Renal pelvis (tissue), 12 donors: ENCODE data around the gene RPH3AL. TPM values are rescaled to one million over a fixed set of nuclear protein-coding genes. Genes with fewer than 3 reads are reported as not detected.

ENCODE experiments used
- DNase-seq: peaks from one replicate; pipeline ENCODE4 v3.0.0-alpha.2; 2013
- long read RNA-seq, 16 experiments: transcript quantifications; one replicate each; lab custom pipeline, GENCODE V29; 2026
- polyA plus RNA-seq, 3 donors: library from polyadenylated mRNA; unstranded; fragments of 120-200 nt; gene quantifications; one replicate each; pipeline ENCODE4 v1.2.1, GENCODE V29; 2013; ENCODE audit not compliant: insufficient read length in 3 of 3

RPH3AL gene
- polyA plus RNA-seq: 10 to 100 TPM; 15.7 to 29.5 (median 23.1) TPM
- long read RNA-seq, donor 1, partial matches to known transcripts: 98 of 118 reads
- long read RNA-seq, donor 1, other reads (novel, unspliced or antisense): 20 of 118 reads
- long read RNA-seq, donor 2, partial matches to known transcripts: 0 of 40 reads
- long read RNA-seq, donor 2, other reads (novel, unspliced or antisense): 38 of 40 reads
- long read RNA-seq, donor 3, partial matches to known transcripts: 0 of 80 reads
- long read RNA-seq, donor 3, other reads (novel, unspliced or antisense): 79 of 80 reads
- long read RNA-seq, donor 4, partial matches to known transcripts: 10 of 117 reads
- long read RNA-seq, donor 4, other reads (novel, unspliced or antisense): 107 of 117 reads
- long read RNA-seq, donor 5, partial matches to known transcripts: 15 of 123 reads
- long read RNA-seq, donor 5, other reads (novel, unspliced or antisense): 108 of 123 reads
- long read RNA-seq, donor 6, partial matches to known transcripts: 19 of 143 reads
- long read RNA-seq, donor 6, other reads (novel, unspliced or antisense): 123 of 143 reads
- long read RNA-seq, donor 7, partial matches to known transcripts: 27 of 53 reads
- long read RNA-seq, donor 7, other reads (novel, unspliced or antisense): 24 of 53 reads
- long read RNA-seq, donor 8: 0 reads
- long read RNA-seq, donor 9, partial matches to known transcripts: 6 of 67 reads
- long read RNA-seq, donor 9, other reads (novel, unspliced or antisense): 60 of 67 reads
- long read RNA-seq, donor 10, partial matches to known transcripts: 41 of 58 reads
- long read RNA-seq, donor 10, other reads (novel, unspliced or antisense): 17 of 58 reads
- long read RNA-seq, donor 11, partial matches to known transcripts: 8 of 80 reads
- long read RNA-seq, donor 11, other reads (novel, unspliced or antisense): 71 of 80 reads
- long read RNA-seq, donor 12, partial matches to known transcripts: 0 of 3 reads
- long read RNA-seq, donor 12, other reads (novel, unspliced or antisense): 0 of 3 reads
- long read RNA-seq, donor 13, partial matches to known transcripts: 0 of 204 reads
- long read RNA-seq, donor 13, other reads (novel, unspliced or antisense): 203 of 204 reads
- long read RNA-seq, donor 14: 0 reads
- long read RNA-seq, donor 15: 0 reads
- long read RNA-seq, donor 16, partial matches to known transcripts: 5 of 12 reads
- long read RNA-seq, donor 16, other reads (novel, unspliced or antisense): 6 of 12 reads

- DNase-seq: peak; percentile 86
Measured at GRCh38 chr17:352421-353212, at the start of gene RPH3AL. TSS of gene RPH3AL (minus strand) at chr17:352807. CDS start at chr17:327543, 25,264 bp downstream.

- DNase-seq: no peak
Measured at GRCh38 chr17:400257-400656, 47.6 kb upstream of the RPH3AL start.

GRCh38 chr17:396788-397187 is 44.2 kb upstream of the RPH3AL start:
- no peak for DNase-seq

GRCh38 chr17:395974-396373 is 43.4 kb upstream of the RPH3AL start:
- DNase-seq: no peak

- DNase-seq: no peak
Measured at GRCh38 chr17:395179-395578, 42.6 kb upstream of the RPH3AL start.

- DNase-seq: no peak
Measured at GRCh38 chr17:394718-395095, 42.1 kb upstream of the RPH3AL start.

- no peak for DNase-seq
Measured at GRCh38 chr17:393806-394717, 41.5 kb upstream of the RPH3AL start.

GRCh38 chr17:391850-392249 is 39.2 kb upstream of the RPH3AL start:
- no peak for DNase-seq

GRCh38 chr17:390025-390424 is 37.4 kb upstream of the RPH3AL start:
- DNase-seq: no peak

- no peak for DNase-seq
Measured at GRCh38 chr17:388087-388486, 35.5 kb upstream of the RPH3AL start.

- peak; percentile 60 for DNase-seq
Measured at GRCh38 chr17:386141-386876, 33.7 kb upstream of the RPH3AL start.

- no peak for DNase-seq
Measured at GRCh38 chr17:385836-386140, 33.2 kb upstream of the RPH3AL start.

- DNase-seq: no peak
Measured at GRCh38 chr17:385178-385835, 32.7 kb upstream of the RPH3AL start.

- DNase-seq: no peak
Measured at GRCh38 chr17:384622-385177, 32.1 kb upstream of the RPH3AL start.

GRCh38 chr17:383771-384621 is 31.4 kb upstream of the RPH3AL start:
- no peak for DNase-seq

- peak; percentile 92 for DNase-seq
Measured at GRCh38 chr17:382644-383533, 30.3 kb upstream of the RPH3AL start.
